ENCODE data around the gene CARS2. TPM values are rescaled to one million over a fixed set of nuclear protein-coding genes. Genes with fewer than 3 reads are reported as not detected.

The CARS2 gene
- total RNA-seq, 1 donor from 2014 or later, result 152 TPM

GRCh38 chr13:110652764-110653163 lies 53.2 kb downstream of the CARS2 start:
- Histone ChIP-seq H3K27me3 (ENCODE audit: control insufficient read depth, insufficient read depth, low read length) (no peaks in the 10 kb centered on the region), H3K4me3 (ENCODE audit: low read depth, low read length) (no peak overlapping the region), H3K36me3 (ENCODE audit: control insufficient read depth, insufficient read depth, low read length) (peaks cover 14% of the 10 kb centered on the region)
- no peak for TF ChIP-seq CTCF (IDR thresholded peaks at IDR 0.05; ENCODE audit: insufficient read depth, low read length, severe bottlenecking)
- no peak for FAIRE-seq
- DNase-seq (ENCODE audit: low read depth), result no peak

- no peak for FAIRE-seq
- Histone ChIP-seq H3K27me3 (ENCODE audit: control insufficient read depth, insufficient read depth, low read length) (no peaks in the 10 kb centered on the region), H3K36me3 (ENCODE audit: control insufficient read depth, insufficient read depth, low read length) (peaks cover 12% of the 10 kb centered on the region), H3K4me3 (ENCODE audit: low read depth, low read length) (no peak overlapping the region)
- no peak for TF ChIP-seq CTCF (IDR thresholded peaks at IDR 0.05; ENCODE audit: insufficient read depth, low read length, severe bottlenecking)
- no peak for DNase-seq (ENCODE audit: low read depth)
These were observed 53.6 kb downstream of the CARS2 start for GRCh38 chr13:110652231-110652730.

GRCh38 chr13:110651726-110652230 lies 54.1 kb downstream of the CARS2 start:
- Histone ChIP-seq H3K27me3 (ENCODE audit: control insufficient read depth, insufficient read depth, low read length) (no peaks in the 10 kb centered on the region), H3K4me3 (ENCODE audit: low read depth, low read length) (no peak overlapping the region), H3K36me3 (ENCODE audit: control insufficient read depth, insufficient read depth, low read length) (peaks cover 12% of the 10 kb centered on the region)
- FAIRE-seq (no peak), DNase-seq (ENCODE audit: low read depth) (no peak)
- TF ChIP-seq CTCF (IDR thresholded peaks at IDR 0.05; ENCODE audit: insufficient read depth, low read length, severe bottlenecking), result no peak

GRCh38 chr13:110651271-110651670 lies 54.6 kb downstream of the CARS2 start:
- H3K4me3 ChIP-seq (ENCODE audit: low read depth, low read length), result no peak overlapping the region
- FAIRE-seq (peak; percentile 72), DNase-seq (ENCODE audit: low read depth) (no peak)
- H3K27me3 ChIP-seq (ENCODE audit: control insufficient read depth, insufficient read depth, low read length), result no peaks in the 10 kb centered on the region
- peaks cover 13% of the 10 kb centered on the region for H3K36me3 ChIP-seq (ENCODE audit: control insufficient read depth, insufficient read depth, low read length)
- no peak for TF ChIP-seq CTCF (IDR thresholded peaks at IDR 0.05; ENCODE audit: insufficient read depth, low read length, severe bottlenecking)

GRCh38 chr13:110650436-110650835 lies 55.5 kb downstream of the CARS2 start:
- DNase-seq (ENCODE audit: low read depth) (no peak), FAIRE-seq (no peak)
- no peaks in the 10 kb centered on the region for H3K27me3 ChIP-seq (ENCODE audit: control insufficient read depth, insufficient read depth, low read length)
- H3K4me3 ChIP-seq (ENCODE audit: low read depth, low read length), result no peak overlapping the region
- TF ChIP-seq CTCF (IDR thresholded peaks at IDR 0.05; ENCODE audit: insufficient read depth, low read length, severe bottlenecking), result no peak
- H3K36me3 ChIP-seq (ENCODE audit: control insufficient read depth, insufficient read depth, low read length), result peaks cover 13% of the 10 kb centered on the region

- Histone ChIP-seq H3K36me3 (ENCODE audit: control insufficient read depth, insufficient read depth, low read length) (peaks cover 12% of the 10 kb centered on the region), H3K4me3 (ENCODE audit: low read depth, low read length) (no peak overlapping the region), H3K27me3 (ENCODE audit: control insufficient read depth, insufficient read depth, low read length) (no peaks in the 10 kb centered on the region)
- FAIRE-seq (no peak), DNase-seq (ENCODE audit: low read depth) (no peak)
- TF ChIP-seq CTCF (IDR thresholded peaks at IDR 0.05; ENCODE audit: insufficient read depth, low read length, severe bottlenecking), result no peak
These were observed 56.4 kb downstream of the CARS2 start for GRCh38 chr13:110649551-110649950.

Measured in bronchial epithelial cell (primary cell).